Measurements from ENCODE around the gene WDTC1. TPM values are rescaled to one million over a fixed set of nuclear protein-coding genes. Genes with fewer than 3 reads are reported as not detected.

The WDTC1 gene
- total RNA-seq, 1 donor from 2014 or later = 53.8 TPM

DNA sequence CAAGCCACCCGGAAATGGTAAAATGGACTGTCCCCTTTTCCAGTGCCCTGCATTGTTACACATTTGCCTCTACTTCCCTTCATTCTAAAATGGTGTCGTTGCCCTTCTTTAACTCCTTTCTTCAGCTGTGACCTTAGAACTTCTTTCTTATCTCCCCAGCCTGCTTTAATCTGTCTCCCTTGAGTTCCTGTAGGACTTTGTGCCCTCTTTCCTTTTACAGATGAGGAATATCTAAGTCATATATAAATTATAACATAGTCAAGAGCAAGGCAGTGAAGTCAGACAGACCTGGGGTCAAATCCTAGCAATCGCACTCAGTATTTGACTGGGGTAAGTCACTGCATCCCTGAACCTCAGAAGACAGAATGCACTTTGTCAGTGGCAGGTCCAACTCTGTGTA, 56.1 kb downstream of the WDTC1 start:
- no peak for DNase-seq (ENCODE audit: low spot score, unreplicated experiment)
- Mint-ChIP-seq H3K9me3 (ENCODE audit: low read depth) (no peaks in the 10 kb centered on the region), H3K36me3 (ENCODE audit: insufficient read depth) (peaks cover 14% of the 10 kb centered on the region), H3K4me3 (ENCODE audit: low read depth) (no peak overlapping the region), H3K27me3 (no peaks in the 10 kb centered on the region), H3K27ac (no peak overlapping the region), H3K4me1 (ENCODE audit: low read depth) (peaks cover 2% of the 10 kb centered on the region)
- TF ChIP-seq, protein P1, sequence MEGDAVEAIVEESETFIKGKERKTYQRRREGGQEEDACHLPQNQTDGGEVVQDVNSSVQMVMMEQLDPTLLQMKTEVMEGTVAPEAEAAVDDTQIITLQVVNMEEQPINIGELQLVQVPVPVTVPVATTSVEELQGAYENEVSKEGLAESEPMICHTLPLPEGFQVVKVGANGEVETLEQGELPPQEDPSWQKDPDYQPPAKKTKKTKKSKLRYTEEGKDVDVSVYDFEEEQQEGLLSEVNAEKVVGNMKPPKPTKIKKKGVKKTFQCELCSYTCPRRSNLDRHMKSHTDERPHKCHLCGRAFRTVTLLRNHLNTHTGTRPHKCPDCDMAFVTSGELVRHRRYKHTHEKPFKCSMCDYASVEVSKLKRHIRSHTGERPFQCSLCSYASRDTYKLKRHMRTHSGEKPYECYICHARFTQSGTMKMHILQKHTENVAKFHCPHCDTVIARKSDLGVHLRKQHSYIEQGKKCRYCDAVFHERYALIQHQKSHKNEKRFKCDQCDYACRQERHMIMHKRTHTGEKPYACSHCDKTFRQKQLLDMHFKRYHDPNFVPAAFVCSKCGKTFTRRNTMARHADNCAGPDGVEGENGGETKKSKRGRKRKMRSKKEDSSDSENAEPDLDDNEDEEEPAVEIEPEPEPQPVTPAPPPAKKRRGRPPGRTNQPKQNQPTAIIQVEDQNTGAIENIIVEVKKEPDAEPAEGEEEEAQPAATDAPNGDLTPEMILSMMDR (IDR thresholded peaks at IDR 0.05; ENCODE audit: unreplicated experiment) = no peak

DNA sequence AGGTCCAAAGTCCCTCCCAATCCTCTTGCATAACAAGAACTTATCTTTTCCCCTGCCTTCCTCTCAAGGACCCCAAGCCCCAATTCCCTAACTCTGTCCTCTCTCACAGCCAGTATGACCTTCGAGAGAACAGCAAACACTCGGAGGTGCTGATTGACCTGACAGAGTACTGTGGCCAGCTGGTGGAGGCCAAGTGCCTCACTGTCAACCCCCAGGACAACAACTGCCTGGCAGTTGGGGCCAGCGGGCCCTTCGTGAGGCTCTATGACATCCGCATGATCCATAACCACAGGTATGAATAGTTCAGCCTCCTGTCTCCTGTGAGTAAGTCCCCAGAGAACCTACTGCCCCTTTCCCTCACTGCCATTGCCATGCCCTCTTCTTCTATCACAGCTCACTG, 57.7 kb downstream of the WDTC1 start:
- no peak for DNase-seq (ENCODE audit: low spot score, unreplicated experiment)
- H3K4me1 Mint-ChIP-seq (ENCODE audit: low read depth) = peaks cover 2% of the 10 kb centered on the region
- no peak overlapping the region for H3K4me3 Mint-ChIP-seq (ENCODE audit: low read depth)
- H3K9me3 Mint-ChIP-seq (ENCODE audit: low read depth) = no peaks in the 10 kb centered on the region
- peaks cover 14% of the 10 kb centered on the region for H3K36me3 Mint-ChIP-seq (ENCODE audit: insufficient read depth)
- H3K27me3 Mint-ChIP-seq = no peaks in the 10 kb centered on the region
- H3K27ac Mint-ChIP-seq = no peak overlapping the region
- TF ChIP-seq, protein P1 (IDR thresholded peaks at IDR 0.05; ENCODE audit: unreplicated experiment) = no peak

DNA sequence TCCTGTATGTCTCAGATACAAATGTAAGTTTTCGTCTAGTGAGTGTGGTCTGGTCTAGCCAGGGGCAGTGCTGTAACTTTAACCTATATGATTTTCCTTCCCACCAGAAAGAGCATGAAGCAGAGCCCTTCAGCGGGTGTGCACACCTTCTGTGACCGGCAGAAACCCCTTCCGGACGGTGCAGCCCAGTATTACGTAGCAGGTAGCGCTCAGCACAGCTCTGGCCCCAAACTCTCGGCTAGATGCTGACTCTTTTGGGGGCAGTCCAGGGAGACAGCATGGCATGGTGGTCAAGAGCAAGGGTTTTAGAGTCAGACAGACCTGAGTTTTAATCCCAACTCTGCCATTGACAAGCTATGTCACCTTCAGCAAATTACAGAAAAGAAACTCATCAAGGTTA, 59.5 kb downstream of the WDTC1 start:
- Mint-ChIP-seq H3K4me3 (ENCODE audit: low read depth) (no peak overlapping the region), H3K36me3 (ENCODE audit: insufficient read depth) (peaks cover 7% of the 10 kb centered on the region), H3K4me1 (ENCODE audit: low read depth) (no peaks in the 10 kb centered on the region), H3K27ac (no peak overlapping the region), H3K27me3 (no peaks in the 10 kb centered on the region), H3K9me3 (ENCODE audit: low read depth) (no peaks in the 10 kb centered on the region)
- TF ChIP-seq, protein P1 (IDR thresholded peaks at IDR 0.05; ENCODE audit: unreplicated experiment) = no peak
- DNase-seq (ENCODE audit: low spot score, unreplicated experiment) = no peak

DNA sequence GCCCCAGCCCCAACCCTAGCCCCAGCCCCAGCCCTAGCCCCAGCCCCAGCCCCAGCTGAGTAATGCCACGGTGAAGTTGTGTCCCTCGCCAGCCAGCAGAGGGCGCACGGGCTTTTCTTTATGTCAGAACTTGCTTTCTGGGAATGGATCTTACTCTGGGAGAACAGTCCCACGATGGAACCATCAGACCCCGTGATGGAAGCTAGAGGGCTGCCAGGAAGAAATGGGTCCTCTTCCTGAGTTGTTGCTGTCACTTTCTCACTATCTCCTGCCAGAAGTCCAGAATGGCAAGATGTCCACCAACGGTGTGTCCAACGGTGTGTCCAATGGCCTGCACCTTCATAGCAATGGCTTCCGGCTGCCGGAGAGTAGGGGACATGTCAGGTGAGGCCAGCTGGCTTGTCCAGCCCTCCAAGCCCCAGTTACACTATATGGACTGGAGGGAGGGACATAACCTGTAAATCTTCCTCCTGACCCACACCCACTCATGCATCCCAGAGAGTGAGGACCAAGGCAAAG, 62.4 kb downstream of the WDTC1 start:
- Mint-ChIP-seq H3K9me3 (ENCODE audit: low read depth) (no peaks in the 10 kb centered on the region), H3K4me3 (ENCODE audit: low read depth) (no peak overlapping the region), H3K4me1 (ENCODE audit: low read depth) (peaks cover 3% of the 10 kb centered on the region), H3K27ac (no peak overlapping the region), H3K36me3 (ENCODE audit: insufficient read depth) (peaks cover 3% of the 10 kb centered on the region), H3K27me3 (no peaks in the 10 kb centered on the region)
- peak; percentile 65 for DNase-seq (ENCODE audit: low spot score, unreplicated experiment)
- TF ChIP-seq, protein P1 (IDR thresholded peaks at IDR 0.05; ENCODE audit: unreplicated experiment) = peak; percentile 66

DNA sequence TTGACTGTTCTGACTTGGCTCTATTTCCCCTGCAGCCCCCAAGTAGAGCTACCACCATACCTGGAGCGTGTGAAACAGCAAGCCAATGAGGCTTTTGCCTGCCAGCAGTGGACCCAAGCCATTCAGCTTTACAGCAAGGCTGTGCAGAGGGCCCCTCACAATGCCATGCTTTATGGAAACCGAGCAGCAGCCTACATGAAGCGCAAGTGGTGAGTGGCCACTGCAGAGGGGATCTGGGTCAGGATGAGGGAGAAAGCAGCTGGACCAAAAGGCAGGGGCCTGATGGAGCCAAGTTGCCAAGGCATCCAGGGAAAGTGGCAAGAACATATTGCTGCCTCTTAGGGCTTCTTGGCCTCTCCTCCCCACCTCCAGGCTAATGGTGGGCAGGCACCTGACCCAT, 63.5 kb downstream of the WDTC1 start:
- Mint-ChIP-seq H3K4me3 (ENCODE audit: low read depth) (no peak overlapping the region), H3K9me3 (ENCODE audit: low read depth) (no peaks in the 10 kb centered on the region), H3K27me3 (no peaks in the 10 kb centered on the region), H3K27ac (no peak overlapping the region), H3K36me3 (ENCODE audit: insufficient read depth) (peaks cover 2% of the 10 kb centered on the region), H3K4me1 (ENCODE audit: low read depth) (peaks cover 3% of the 10 kb centered on the region)
- TF ChIP-seq, protein P1 (IDR thresholded peaks at IDR 0.05; ENCODE audit: unreplicated experiment) = no peak
- DNase-seq (ENCODE audit: low spot score, unreplicated experiment) = no peak

All from progenitor cell of endocrine pancreas (in vitro differentiated cells).